ENCODE results near the gene OSBPL6.

The OSBPL6 gene

DNA sequence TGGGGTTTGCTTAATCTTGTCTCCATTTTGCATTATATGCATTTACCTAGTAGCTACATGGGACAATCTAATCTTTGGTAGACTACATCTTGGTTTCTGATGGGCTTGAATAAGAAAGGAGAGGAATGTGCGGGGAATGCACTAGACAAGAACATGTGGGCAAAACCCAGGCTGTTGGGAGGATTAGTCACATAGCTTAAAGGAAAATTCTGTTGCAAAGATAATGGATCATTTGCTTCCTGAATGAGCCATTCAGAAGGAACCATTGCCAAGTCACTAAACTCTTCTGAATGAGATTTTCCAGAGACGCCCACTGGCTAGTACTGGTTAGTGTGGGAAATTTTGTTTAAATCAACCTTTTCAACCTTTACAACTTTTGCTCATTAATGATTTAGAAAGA lies 84.8 kb downstream of the OSBPL6 start (continued):
- TF ChIP-seq, protein P1, sequence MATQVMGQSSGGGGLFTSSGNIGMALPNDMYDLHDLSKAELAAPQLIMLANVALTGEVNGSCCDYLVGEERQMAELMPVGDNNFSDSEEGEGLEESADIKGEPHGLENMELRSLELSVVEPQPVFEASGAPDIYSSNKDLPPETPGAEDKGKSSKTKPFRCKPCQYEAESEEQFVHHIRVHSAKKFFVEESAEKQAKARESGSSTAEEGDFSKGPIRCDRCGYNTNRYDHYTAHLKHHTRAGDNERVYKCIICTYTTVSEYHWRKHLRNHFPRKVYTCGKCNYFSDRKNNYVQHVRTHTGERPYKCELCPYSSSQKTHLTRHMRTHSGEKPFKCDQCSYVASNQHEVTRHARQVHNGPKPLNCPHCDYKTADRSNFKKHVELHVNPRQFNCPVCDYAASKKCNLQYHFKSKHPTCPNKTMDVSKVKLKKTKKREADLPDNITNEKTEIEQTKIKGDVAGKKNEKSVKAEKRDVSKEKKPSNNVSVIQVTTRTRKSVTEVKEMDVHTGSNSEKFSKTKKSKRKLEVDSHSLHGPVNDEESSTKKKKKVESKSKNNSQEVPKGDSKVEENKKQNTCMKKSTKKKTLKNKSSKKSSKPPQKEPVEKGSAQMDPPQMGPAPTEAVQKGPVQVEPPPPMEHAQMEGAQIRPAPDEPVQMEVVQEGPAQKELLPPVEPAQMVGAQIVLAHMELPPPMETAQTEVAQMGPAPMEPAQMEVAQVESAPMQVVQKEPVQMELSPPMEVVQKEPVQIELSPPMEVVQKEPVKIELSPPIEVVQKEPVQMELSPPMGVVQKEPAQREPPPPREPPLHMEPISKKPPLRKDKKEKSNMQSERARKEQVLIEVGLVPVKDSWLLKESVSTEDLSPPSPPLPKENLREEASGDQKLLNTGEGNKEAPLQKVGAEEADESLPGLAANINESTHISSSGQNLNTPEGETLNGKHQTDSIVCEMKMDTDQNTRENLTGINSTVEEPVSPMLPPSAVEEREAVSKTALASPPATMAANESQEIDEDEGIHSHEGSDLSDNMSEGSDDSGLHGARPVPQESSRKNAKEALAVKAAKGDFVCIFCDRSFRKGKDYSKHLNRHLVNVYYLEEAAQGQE (tag by site-specific recombination; IDR thresholded peaks at IDR 0.05): no peak
- TF ChIP-seq ZSCAN23 (tag by site-specific recombination; IDR thresholded peaks at IDR 0.05) (no peak), ZNF670 (tag by site-specific recombination; IDR thresholded peaks at IDR 0.05; ENCODE audit: low read depth) (no peak)

DNA sequence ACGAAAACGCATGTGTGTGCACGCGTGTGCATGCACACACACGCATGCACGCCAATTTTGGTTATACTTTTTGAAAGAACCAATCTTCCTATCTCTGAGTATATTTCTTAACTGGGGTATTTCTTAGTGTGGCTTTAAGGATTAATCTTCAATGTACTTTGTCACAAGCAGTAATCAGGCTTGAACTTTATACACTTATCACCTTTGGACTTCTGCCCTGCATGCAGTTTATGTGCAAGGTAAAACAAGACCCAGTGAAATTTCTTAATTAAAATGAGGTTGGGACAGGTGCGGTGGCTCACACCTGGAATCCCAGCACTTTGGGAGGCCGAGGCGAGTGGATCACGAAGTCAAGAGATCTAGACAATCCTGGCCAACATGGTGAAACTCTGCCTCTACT lies 85.3 kb downstream of the OSBPL6 start:
- H3K4me1 ChIP-seq (ENCODE audit: control insufficient read depth, insufficient read depth, low read length): peaks cover 10% of the 10 kb centered on the region; the same call in 1 of the 2 replicates
- no peak overlapping the region for H3K4me3 ChIP-seq (ENCODE audit: low read depth, low read length)
- no peak for TF ChIP-seq ZNF707 (tag by site-specific recombination; IDR thresholded peaks at IDR 0.05)
- no peak for TF ChIP-seq ZNF394 (tag by site-specific recombination; IDR thresholded peaks at IDR 0.05; ENCODE audit: borderline replicate concordance)
- TF ChIP-seq, protein P2, sequence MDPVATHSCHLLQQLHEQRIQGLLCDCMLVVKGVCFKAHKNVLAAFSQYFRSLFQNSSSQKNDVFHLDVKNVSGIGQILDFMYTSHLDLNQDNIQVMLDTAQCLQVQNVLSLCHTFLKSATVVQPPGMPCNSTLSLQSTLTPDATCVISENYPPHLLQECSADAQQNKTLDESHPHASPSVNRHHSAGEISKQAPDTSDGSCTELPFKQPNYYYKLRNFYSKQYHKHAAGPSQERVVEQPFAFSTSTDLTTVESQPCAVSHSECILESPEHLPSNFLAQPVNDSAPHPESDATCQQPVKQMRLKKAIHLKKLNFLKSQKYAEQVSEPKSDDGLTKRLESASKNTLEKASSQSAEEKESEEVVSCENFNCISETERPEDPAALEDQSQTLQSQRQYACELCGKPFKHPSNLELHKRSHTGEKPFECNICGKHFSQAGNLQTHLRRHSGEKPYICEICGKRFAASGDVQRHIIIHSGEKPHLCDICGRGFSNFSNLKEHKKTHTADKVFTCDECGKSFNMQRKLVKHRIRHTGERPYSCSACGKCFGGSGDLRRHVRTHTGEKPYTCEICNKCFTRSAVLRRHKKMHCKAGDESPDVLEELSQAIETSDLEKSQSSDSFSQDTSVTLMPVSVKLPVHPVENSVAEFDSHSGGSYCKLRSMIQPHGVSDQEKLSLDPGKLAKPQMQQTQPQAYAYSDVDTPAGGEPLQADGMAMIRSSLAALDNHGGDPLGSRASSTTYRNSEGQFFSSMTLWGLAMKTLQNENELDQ (tag by site-specific recombination; IDR thresholded peaks at IDR 0.05; ENCODE audit: low read depth): no peak
- TF ChIP-seq ZNF510 (tag by site-specific recombination; IDR thresholded peaks at IDR 0.05; ENCODE audit: insufficient replicate concordance): no peak
- TF ChIP-seq ZNF157 (tag by site-specific recombination; IDR thresholded peaks at IDR 0.05): no peak
- no peak for TF ChIP-seq OSR2 (tag by site-specific recombination; IDR thresholded peaks at IDR 0.05)
- no peak for TF ChIP-seq BCL11A (tag by site-specific recombination; IDR thresholded peaks at IDR 0.05; ENCODE audit: low read depth)
- no peak for TF ChIP-seq ZBTB21 (tag by site-specific recombination; IDR thresholded peaks at IDR 0.05)
- TF ChIP-seq ZNF600 (tag by site-specific recombination; IDR thresholded peaks at IDR 0.05): no peak
- TF ChIP-seq ZNF549 (tag by site-specific recombination; IDR thresholded peaks at IDR 0.05): no peak
- CTCF ChIA-PET: interaction anchor here (0.7 to 1.1 kb wide), 4 partner anchors 16 to 149 kb away, joined by 3 to 5 read pairs (median 4); no protein-coding TSS in a partner anchor
- H3K27ac ChIP-seq (ENCODE audit: extremely low read depth, low read depth, low read length): no peak overlapping the region
- POLR2A ChIA-PET: no interaction called here
- no peaks in the 10 kb centered on the region for H3K36me3 ChIP-seq (ENCODE audit: control insufficient read depth in 2 of 2, insufficient read depth in 1 of 2, low read length in 2 of 2)
- no peaks in the 10 kb centered on the region for H3K9me3 ChIP-seq (ENCODE audit: control insufficient read depth, insufficient read depth, low read depth, low read length)

DNA sequence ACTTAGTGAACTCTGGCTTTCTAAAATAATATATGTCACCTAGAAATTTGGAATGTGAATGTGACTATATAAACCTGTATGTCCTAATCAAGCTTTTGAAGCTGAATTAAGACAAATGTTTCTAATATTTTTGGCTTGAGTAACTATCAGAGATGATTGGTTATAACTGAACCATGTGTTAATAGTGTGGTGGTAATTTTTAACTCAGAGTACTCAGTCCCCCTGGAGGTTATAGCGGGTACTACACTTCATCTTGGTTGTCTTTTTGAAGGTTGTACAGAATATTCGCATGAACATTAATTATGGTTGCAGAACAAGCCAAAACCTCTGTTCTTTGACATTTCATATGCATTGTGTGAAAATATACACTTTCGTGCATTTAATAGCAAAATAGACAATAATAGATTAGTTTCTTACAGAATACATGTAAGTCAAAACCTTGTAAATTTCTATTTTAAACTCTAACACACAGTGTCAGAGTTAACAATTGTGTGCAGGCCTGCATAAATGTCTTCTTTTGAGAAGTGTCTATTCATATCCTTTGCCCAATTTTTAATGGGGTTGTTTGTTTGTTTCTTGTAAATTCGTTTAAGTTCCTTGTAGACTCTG lies 86.0 kb downstream of the OSBPL6 start:
- ChIA-PET POLR2A (no interaction called here), CTCF (interaction anchor here (0.7 to 1.1 kb wide), 4 partner anchors 15 to 150 kb away, joined by 3 to 5 read pairs (median 4); no protein-coding TSS in a partner anchor)
- H3K36me3 ChIP-seq (ENCODE audit: control insufficient read depth in 2 of 2, insufficient read depth in 1 of 2, low read length in 2 of 2): no peaks in the 10 kb centered on the region
- no peak overlapping the region for H3K4me3 ChIP-seq (ENCODE audit: low read depth, low read length)
- no peaks in the 10 kb centered on the region for H3K9me3 ChIP-seq (ENCODE audit: control insufficient read depth, insufficient read depth, low read depth, low read length)
- TF ChIP-seq TRIM28 (IDR thresholded peaks at IDR 0.05; ENCODE audit: borderline replicate concordance, low read length) (no peak), BCL11A (tag by site-specific recombination; IDR thresholded peaks at IDR 0.05; ENCODE audit: low read depth) (no peak), ZNF501 (tag by site-specific recombination; IDR thresholded peaks at IDR 0.05) (no peak), ZNF311 (tag by site-specific recombination; IDR thresholded peaks at IDR 0.05; ENCODE audit: borderline replicate concordance) (no peak), ZEB2 (tag by site-specific recombination; IDR thresholded peaks at IDR 0.05) (no peak), ZNF621 (tag by site-specific recombination; IDR thresholded peaks at IDR 0.05) (no peak), OVOL3 (tag by site-specific recombination; IDR thresholded peaks at IDR 0.05) (no peak), GLIS1 (tag by site-specific recombination; IDR thresholded peaks at IDR 0.05) (no peak), ZNF274 (IDR thresholded peaks at IDR 0.05; ENCODE audit: low read length) (no peak), ZNF274 (tag by site-specific recombination; IDR thresholded peaks at IDR 0.05; ENCODE audit: borderline replicate concordance) (no peak), ZFP37 (tag by site-specific recombination; IDR thresholded peaks at IDR 0.05) (no peak), ZNF664 (tag by site-specific recombination; IDR thresholded peaks at IDR 0.05) (no peak), ZNF23 (tag by site-specific recombination; IDR thresholded peaks at IDR 0.05; ENCODE audit: borderline replicate concordance) (no peak), ZNF514 (tag by site-specific recombination; IDR thresholded peaks at IDR 0.05) (no peak)
- TF ChIP-seq, protein P3, sequence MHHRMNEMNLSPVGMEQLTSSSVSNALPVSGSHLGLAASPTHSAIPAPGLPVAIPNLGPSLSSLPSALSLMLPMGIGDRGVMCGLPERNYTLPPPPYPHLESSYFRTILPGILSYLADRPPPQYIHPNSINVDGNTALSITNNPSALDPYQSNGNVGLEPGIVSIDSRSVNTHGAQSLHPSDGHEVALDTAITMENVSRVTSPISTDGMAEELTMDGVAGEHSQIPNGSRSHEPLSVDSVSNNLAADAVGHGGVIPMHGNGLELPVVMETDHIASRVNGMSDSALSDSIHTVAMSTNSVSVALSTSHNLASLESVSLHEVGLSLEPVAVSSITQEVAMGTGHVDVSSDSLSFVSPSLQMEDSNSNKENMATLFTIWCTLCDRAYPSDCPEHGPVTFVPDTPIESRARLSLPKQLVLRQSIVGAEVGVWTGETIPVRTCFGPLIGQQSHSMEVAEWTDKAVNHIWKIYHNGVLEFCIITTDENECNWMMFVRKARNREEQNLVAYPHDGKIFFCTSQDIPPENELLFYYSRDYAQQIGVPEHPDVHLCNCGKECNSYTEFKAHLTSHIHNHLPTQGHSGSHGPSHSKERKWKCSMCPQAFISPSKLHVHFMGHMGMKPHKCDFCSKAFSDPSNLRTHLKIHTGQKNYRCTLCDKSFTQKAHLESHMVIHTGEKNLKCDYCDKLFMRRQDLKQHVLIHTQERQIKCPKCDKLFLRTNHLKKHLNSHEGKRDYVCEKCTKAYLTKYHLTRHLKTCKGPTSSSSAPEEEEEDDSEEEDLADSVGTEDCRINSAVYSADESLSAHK (tag by site-specific recombination; IDR thresholded peaks at IDR 0.05): no peak
- no peak overlapping the region for H3K27ac ChIP-seq (ENCODE audit: extremely low read depth, low read depth, low read length)
- H3K4me1 ChIP-seq (ENCODE audit: control insufficient read depth, insufficient read depth, low read length): peaks cover 10% of the 10 kb centered on the region; the same call in 1 of the 2 replicates

Measured in HEK293 (cell line).